Heart right ventricle (tissue), 16 donors: ENCODE measurements around the gene UTS2B. TPM values are rescaled to one million over a fixed set of nuclear protein-coding genes. Genes with fewer than 3 reads are reported as not detected.

Experiments used
- ATAC-seq, 8 donors: fragments of 200-7000 bp; cut with Tn5 transposase; one replicate each; pipeline ENCODE4 v1.9.1; 2020; ENCODE audit warnings: mild to moderate bottlenecking in 8 of 8, moderate library complexity in 8 of 8, moderate number of reproducible peaks in 1 of 8
- DNase-seq, 2 donors: peaks; one replicate each; pipeline ENCODE4 v3.0.0-alpha.2; 2020
- H3K27ac ChIP-seq, 10 donors: fragments of 200-600 bp; sonication (generic) in 2 of 10; one replicate each; pipeline versions ENCODE4 v1.5.0 to v1.8.0; 2020 to 2022; ENCODE audit warnings: mild to moderate bottlenecking in 3 of 10
- H3K27me3 ChIP-seq, 7 donors: fragments of 200-600 bp; one replicate each; pipeline ENCODE4 v1.8.0; 2021 to 2022; ENCODE audit warnings: mild to moderate bottlenecking in 2 of 7
- H3K36me3 ChIP-seq, 9 donors: fragments of 200-600 bp; sonication (generic) in 1 of 9; one replicate each; pipeline versions ENCODE4 v1.5.0 to v1.8.0; 2020 to 2022; ENCODE audit warnings: mild to moderate bottlenecking in 2 of 9
- H3K4me1 ChIP-seq, 9 donors: fragments of 200-600 bp; sonication (generic) in 1 of 9; one replicate each; pipeline versions ENCODE4 v1.5.0 to v1.8.0; 2020 to 2022; ENCODE audit warnings: mild to moderate bottlenecking in 4 of 9
- H3K4me3 ChIP-seq, 10 donors: fragments of 200-600 bp; sonication (generic) in 2 of 10; one replicate each; pipeline versions ENCODE4 v1.5.0 to v1.8.0; 2020 to 2022; ENCODE audit warnings: mild to moderate bottlenecking in 7 of 10, moderate library complexity in 2 of 10
- H3K9me3 ChIP-seq, 11 donors: fragments of 200-600 bp in 10 of 11; sonication (generic) in 2 of 11; one replicate each; pipeline versions ENCODE4 v1.5.0 to v1.8.0; 2013 to 2022; ENCODE audit warnings: mild to moderate bottlenecking in 2 of 11, control low read depth in 1 of 11, moderate library complexity in 1 of 11
- WGBS, 2 donors: extraction: QIAGEN DNeasy Blood & Tissue Kit; methylation state at CpG; one replicate each; pipeline ENCODE4 v1.1.7; 2013; ENCODE audit warnings: inconsistent platforms in 1 of 2; 5-methylcytosine and 5-hydroxymethylcytosine counted together
- intact Hi-C, 10 donors: fragments of 100-400 bp; cut with DNase I; formaldehyde crosslinking; loops; one replicate each; pipeline versions ENCODE4 v1.11.1 to v1.14.2; 2022
- polyA plus RNA-seq, 2 donors: library from polyadenylated mRNA; stranded (reverse); fragments of 200-250 nt; gene quantifications; one replicate each; pipeline ENCODE4 v1.2.3, GENCODE V29; 2013
- total RNA-seq, 10 donors: library from RNA; stranded (reverse); fragmentation: NEBNext Ultra II Directional in 3 of 10; extraction: Animal tissue kit (Norgen Biotek cat#: 25700) in 3 of 10; gene quantifications; one replicate each; pipeline versions ENCODE4 v1.2.1 to v1.2.4, GENCODE V29; 2021 to 2023
- TF ChIP-seq, protein P1 (sequence below), 9 donors: fragments of 200-600 bp; sonication (generic) in 2 of 9; IDR thresholded peaks; one replicate each; pipeline versions ENCODE4 v1.5.0 to v1.8.0; 2021 to 2022; ENCODE audit warnings: antibody characterized with exemption in 9 of 9, mild to moderate bottlenecking in 5 of 9, moderate library complexity in 1 of 9
- donor health status: Arrhythmogenic right ventricular cardiomyopathy.
- donor health status: ischemic (EF 13 %, LVEDD 7.1; RV severe dilation, severe dysfunction).
- donor health status: healthy with polysubstance abuse.
- donor health status: DM: no; HTN: yes; CAD: no.
- donor health status: DM: no; HTN: no; CAD: no.
- donor health status: ischemic (EF 25% LVEDD 6.9; RV normal size, moderate dysfunction).
- donor health status: ischemic (EF 25% LVEDD 5.7; RV mildly dilated, moderate dysfunction).
- donor health status: healthy.
- donor health status: DM: yes; HTN: yes; CAD: no.
- donor health status: Ischemic cardiomyopathy.
- donor health status: ischemic (EF 35%, LVEDD 5.7; RV mildly dilated, moderate dysfunction).
- donor health status: nonischemic (EF 11% LVEDD 7.7; RV severe dilation, severe dysfunction).
- donor health status: DM: yes; HTN: yes; CAD: no.
- donor health status: PGD.
- donor health status: ischemic (EF 29% LVEDD 5.4; RV normal size, mild dysfunction).
- donor health status: nonischemic (EF 23%, LVEDD 6.1; RV moderate dilation, normal function).

The UTS2B gene
- total and polyA plus RNA-seq, 12 donors: 0.10 to 0.53 (median 0.25) TPM; not detected in 5

DNA sequence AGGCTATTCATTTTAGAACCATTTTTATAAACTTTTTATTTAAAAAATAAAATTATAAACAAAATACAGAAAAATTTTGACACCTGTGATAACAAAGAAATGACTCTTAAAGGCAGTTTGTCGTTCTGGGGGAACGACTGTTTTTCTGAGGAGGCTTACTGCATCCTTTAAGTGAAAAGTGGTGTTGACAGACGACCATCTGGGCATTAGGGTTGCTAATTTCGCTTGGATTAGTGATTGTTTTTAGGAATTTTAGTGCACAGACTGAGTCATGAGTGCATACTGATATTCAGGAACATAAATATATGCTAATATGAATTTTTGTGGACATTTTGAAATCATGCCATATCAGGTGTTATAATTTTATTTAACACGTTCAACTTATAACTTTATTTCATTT lies 102.8 kb downstream of the UTS2B start:
- intact Hi-C loops: loop anchor here in 1 of 10 donors (5.0 kb wide), 1 partner anchor 1730 kb away; no protein-coding TSS in a partner anchor
- no peaks in the 10 kb centered on the region for H3K36me3 ChIP-seq
- no peak overlapping the region for H3K4me3 ChIP-seq
- H3K4me1 ChIP-seq: no peaks in the 10 kb centered on the region
- no peak overlapping the region for H3K27ac ChIP-seq
- ATAC-seq: no peak
- DNase-seq: no peak
- H3K9me3 ChIP-seq: no peaks in the 10 kb centered on the region
- TF ChIP-seq, protein P1, sequence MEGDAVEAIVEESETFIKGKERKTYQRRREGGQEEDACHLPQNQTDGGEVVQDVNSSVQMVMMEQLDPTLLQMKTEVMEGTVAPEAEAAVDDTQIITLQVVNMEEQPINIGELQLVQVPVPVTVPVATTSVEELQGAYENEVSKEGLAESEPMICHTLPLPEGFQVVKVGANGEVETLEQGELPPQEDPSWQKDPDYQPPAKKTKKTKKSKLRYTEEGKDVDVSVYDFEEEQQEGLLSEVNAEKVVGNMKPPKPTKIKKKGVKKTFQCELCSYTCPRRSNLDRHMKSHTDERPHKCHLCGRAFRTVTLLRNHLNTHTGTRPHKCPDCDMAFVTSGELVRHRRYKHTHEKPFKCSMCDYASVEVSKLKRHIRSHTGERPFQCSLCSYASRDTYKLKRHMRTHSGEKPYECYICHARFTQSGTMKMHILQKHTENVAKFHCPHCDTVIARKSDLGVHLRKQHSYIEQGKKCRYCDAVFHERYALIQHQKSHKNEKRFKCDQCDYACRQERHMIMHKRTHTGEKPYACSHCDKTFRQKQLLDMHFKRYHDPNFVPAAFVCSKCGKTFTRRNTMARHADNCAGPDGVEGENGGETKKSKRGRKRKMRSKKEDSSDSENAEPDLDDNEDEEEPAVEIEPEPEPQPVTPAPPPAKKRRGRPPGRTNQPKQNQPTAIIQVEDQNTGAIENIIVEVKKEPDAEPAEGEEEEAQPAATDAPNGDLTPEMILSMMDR (IDR thresholded peaks at IDR 0.05): no peak
- WGBS, 2 donors: 70 to 71% methylated on average over 5 of the region's 5 CpGs
- no peaks in the 10 kb centered on the region for H3K27me3 ChIP-seq

DNA sequence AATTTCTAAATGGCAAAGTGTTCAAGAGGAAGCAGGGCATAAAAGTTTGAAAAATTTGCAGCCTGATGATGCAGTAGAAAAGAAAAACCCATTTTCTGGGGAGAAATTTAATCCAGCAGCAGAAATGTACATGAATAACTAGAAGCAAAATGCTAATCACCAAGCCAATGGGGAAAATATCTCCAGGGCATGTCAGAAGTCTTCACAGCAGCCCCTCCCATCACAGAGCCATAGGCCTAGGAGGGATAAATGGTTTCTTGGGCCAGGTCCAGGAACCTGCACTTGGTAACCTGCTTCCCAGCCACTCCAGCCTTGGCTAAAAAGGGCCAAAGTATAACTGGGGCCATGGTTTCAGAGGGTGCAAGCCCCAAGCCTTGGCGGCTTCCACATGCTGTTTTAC lies 108.7 kb downstream of the UTS2B start:
- H3K4me3 ChIP-seq: no peak overlapping the region
- TF ChIP-seq, protein P1 (IDR thresholded peaks at IDR 0.05): no peak
- 98 to 100% methylated on average over 1 of the region's 1 CpG for WGBS, 2 donors
- DNase-seq (no peak), ATAC-seq (no peak)
- no peak overlapping the region for H3K27ac ChIP-seq
- intact Hi-C loops: no loop called here
- H3K4me1 ChIP-seq: no peaks in the 10 kb centered on the region
- no peaks in the 10 kb centered on the region for H3K36me3 ChIP-seq
- no peaks in the 10 kb centered on the region for H3K9me3 ChIP-seq
- H3K27me3 ChIP-seq: no peaks in the 10 kb centered on the region

DNA sequence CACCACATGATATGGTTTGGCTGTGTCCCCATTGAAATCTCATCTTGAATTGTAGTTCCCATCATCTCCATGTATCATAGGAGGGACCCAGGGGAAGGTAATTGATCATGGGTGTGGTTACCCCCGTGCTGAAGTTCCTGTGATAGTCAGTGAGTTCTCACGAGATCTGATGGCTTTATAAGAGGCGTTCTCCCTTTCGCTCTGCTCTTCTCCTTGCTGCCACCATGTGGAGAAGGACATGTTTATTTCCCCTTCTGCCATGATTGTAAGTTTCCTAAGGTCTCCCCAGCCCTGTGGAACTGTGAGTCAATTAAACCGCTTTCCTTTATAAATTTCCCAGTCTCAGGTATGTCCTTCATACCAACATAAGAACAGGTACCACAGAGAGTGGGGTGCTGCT lies 109.4 kb downstream of the UTS2B start:
- intact Hi-C loops: no loop called here
- Histone ChIP-seq H3K27me3 (no peaks in the 10 kb centered on the region), H3K4me1 (no peaks in the 10 kb centered on the region), H3K27ac (no peak overlapping the region), H3K4me3 (no peak overlapping the region), H3K36me3 (no peaks in the 10 kb centered on the region), H3K9me3 (peaks cover 0 to 2% (median 0%) of the 10 kb centered on the region in 11 donors)
- WGBS, 2 donors: 76 to 87% methylated on average over 5 of the region's 5 CpGs
- TF ChIP-seq, protein P1 (IDR thresholded peaks at IDR 0.05): no peak
- no peak for DNase-seq
- no peak for ATAC-seq

DNA sequence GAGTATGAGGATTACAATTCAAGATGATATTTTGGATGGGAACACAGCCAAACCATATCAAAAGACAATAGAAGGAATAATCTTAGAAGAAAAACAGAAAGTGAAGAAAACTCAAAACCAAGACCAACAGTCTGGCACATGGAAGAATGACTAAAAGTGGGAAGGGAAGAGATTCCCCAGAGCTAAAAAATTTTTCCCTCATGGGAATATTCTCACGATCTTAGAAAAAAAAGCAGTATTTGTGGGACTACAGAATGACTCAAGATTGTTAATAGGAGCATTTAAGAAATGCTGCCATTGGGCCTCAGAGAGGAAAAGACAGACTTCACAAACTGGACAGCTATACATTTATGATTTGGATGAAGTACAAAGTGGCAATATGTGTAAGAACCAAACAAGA lies 113.0 kb downstream of the UTS2B start:
- Histone ChIP-seq H3K4me3 (no peak overlapping the region), H3K4me1 (no peaks in the 10 kb centered on the region), H3K9me3 (peaks cover 0 to 6% (median 0%) of the 10 kb centered on the region in 11 donors), H3K27ac (no peak overlapping the region), H3K27me3 (no peaks in the 10 kb centered on the region), H3K36me3 (no peaks in the 10 kb centered on the region)
- DNase-seq (no peak), ATAC-seq (no peak)
- WGBS, 2 donors: 53 to 54% methylated on average over 1 of the region's 1 CpG
- TF ChIP-seq, protein P1 (IDR thresholded peaks at IDR 0.05): no peak
- intact Hi-C loops: no loop called here

Other genes with a start within 250 kb of the UTS2B start
- gene OSTN, start 131.3 kb downstream of the UTS2B start, total RNA-seq: under 1 TPM in 7 of 10 donors, not detected in 3; 0.07 to 0.72 (median 0.32) TPM
- under 1 TPM in 1 of 2 donors, not detected in 1; 0.15 TPM for gene OSTN, start 131.3 kb downstream of the UTS2B start, polyA plus RNA-seq
- 10 to 100 TPM; 39.5 to 58.8 (median 51.2) TPM for gene CCDC50, start 1.1 kb downstream of the UTS2B start, total RNA-seq
- 10 to 100 TPM; 14.3 to 37.7 TPM for gene CCDC50, start 1.1 kb downstream of the UTS2B start, polyA plus RNA-seq
- gene PYDC2, start 130.6 kb upstream of the UTS2B start, total RNA-seq: not detected
- gene PYDC2, start 130.6 kb upstream of the UTS2B start, polyA plus RNA-seq: not detected